IMR-90 (cell line): Measurements from ENCODE around the gene SOX2. TPM values are rescaled to one million over a fixed set of nuclear protein-coding genes. Genes with fewer than 3 reads are reported as not detected.

Experiments
- ATAC-seq: fragments of 200-7000 bp; cut with Tn5 transposase; 2 replicates; pipeline ENCODE4 v1.9.1; 2020; ENCODE audit warnings: low read depth, mild to moderate bottlenecking, moderate library complexity
- BruUV-seq: library from RNA; stranded (reverse); fragments of 400-500 nt; replicated peaks from 2 replicates; lab custom pipeline; 2021; lab: Mats Ljungman, UMichigan
- CTCF ChIA-PET: fragments of 300-600 bp; formaldehyde crosslinking; extraction: SDS; loops from one replicate; lab custom pipeline; 2021; ENCODE audit warnings: antibody characterized with exemption; lab: Yijun Ruan, JAX
- POLR2A ChIA-PET: fragments of 300-600 bp; sonication (Branson Sonifier 250); formaldehyde crosslinking; loops from one replicate; lab custom pipeline; 2022; ENCODE audit warnings: antibody characterized with exemption; ENCODE audit not compliant: unreplicated experiment; lab: Charles Lee
- DNase-seq: peaks from one replicate; pipeline ENCODE4 v3.0.0; 2013
- H2AFZ ChIP-seq: replicated peaks from 2 replicates; pipeline ENCODE3; 2013; ENCODE audit warnings: low read length, mild to moderate bottlenecking; ENCODE audit not compliant: poor library complexity
- H2AK5ac ChIP-seq: 2 replicates; pipeline ENCODE4 v1.6.1; 2013; ENCODE audit warnings: low read depth, low read length, inconsistent platforms
- H2AK9ac ChIP-seq: replicated peaks from 2 replicates; pipeline ENCODE3; 2013; ENCODE audit warnings: mild to moderate bottlenecking, low read depth, low read length, moderate library complexity; ENCODE audit not compliant: poor library complexity
- H2BK120ac ChIP-seq: 2 replicates; pipeline ENCODE4 v1.6.1; 2013; ENCODE audit warnings: low read depth, low read length, inconsistent platforms
- H2BK15ac ChIP-seq: 3 replicates; pipeline ENCODE4 v1.6.1; 2013; ENCODE audit warnings: low read depth, low read length, inconsistent platforms
- H2BK20ac ChIP-seq: 2 replicates; pipeline ENCODE4 v1.6.1; 2013; ENCODE audit warnings: low read depth, mild to moderate bottlenecking, inconsistent platforms, low read length, moderate library complexity
- H2BK5ac ChIP-seq: 2 replicates; pipeline ENCODE4 v1.6.1; 2013; ENCODE audit warnings: mild to moderate bottlenecking, low read depth, low read length, inconsistent platforms; ENCODE audit not compliant: poor library complexity, severe bottlenecking
- H3K14ac ChIP-seq: replicated peaks from 2 replicates; pipeline ENCODE4 v1.6.1; 2013; ENCODE audit warnings: low read depth, low read length, inconsistent platforms
- H3K18ac ChIP-seq: 2 replicates; pipeline ENCODE4 v1.6.1; 2013; ENCODE audit warnings: low read depth, low read length, control low read depth
- H3K23ac ChIP-seq: 2 replicates; pipeline ENCODE4 v1.6.1; 2013; ENCODE audit warnings: low read depth, low read length, inconsistent platforms
- H3K27ac ChIP-seq: 2 replicates; pipeline ENCODE4 v1.5.1; 2013; ENCODE audit warnings: mild to moderate bottlenecking, control low read depth, low read length; ENCODE audit not compliant: insufficient read depth
- H3K27me3 ChIP-seq: 2 replicates; pipeline ENCODE4 v1.6.1; 2013; ENCODE audit warnings: low read length; ENCODE audit not compliant: control insufficient read depth, insufficient read depth
- H3K36me3 ChIP-seq: 2 replicates; pipeline ENCODE4 v1.6.1; 2013; ENCODE audit warnings: low read length, mixed read lengths; ENCODE audit not compliant: control insufficient read depth, insufficient read depth
- H3K4ac ChIP-seq: 2 replicates; pipeline ENCODE4 v1.6.1; 2013; ENCODE audit warnings: low read depth, low read length, inconsistent platforms
- H3K4me1 ChIP-seq: 2 replicates; pipeline ENCODE4 v1.6.1; 2013; ENCODE audit warnings: low read length, mixed read lengths; ENCODE audit not compliant: control insufficient read depth, insufficient read depth
- H3K4me2 ChIP-seq: 2 replicates; pipeline ENCODE4 v1.6.1; 2013; ENCODE audit warnings: low read depth, mild to moderate bottlenecking, control low read depth, low read length, moderate library complexity
- H3K4me3 ChIP-seq: 2 replicates; pipeline ENCODE4 v1.5.1; 2013; ENCODE audit warnings: low read depth, mild to moderate bottlenecking, control low read depth, low read length, moderate library complexity; ENCODE audit not compliant: insufficient read depth
- H3K56ac ChIP-seq: 2 replicates; pipeline ENCODE4 v1.6.1; 2013; ENCODE audit warnings: low read length, inconsistent platforms; ENCODE audit not compliant: insufficient read depth; ENCODE audit errors: extremely low read depth
- H3K79me1 ChIP-seq, 2 experiments: 2 replicates each; pipeline ENCODE4 v1.6.1; 2013; ENCODE audit warnings: low read length in 2 of 2, inconsistent platforms in 1 of 2, low read depth in 1 of 2
- H3K9ac ChIP-seq: 2 replicates; pipeline ENCODE4 v1.6.1; 2013; ENCODE audit warnings: low read depth, low read length, control low read depth
- H3K9me1 ChIP-seq: 2 replicates; pipeline ENCODE4 v1.6.1; 2013; ENCODE audit warnings: low read length, inconsistent platforms; ENCODE audit not compliant: insufficient read depth
- H3K9me3 ChIP-seq: 2 replicates; pipeline ENCODE4 v1.6.1; 2013; ENCODE audit warnings: low read length; ENCODE audit not compliant: control insufficient read depth, insufficient read depth
- H4K20me1 ChIP-seq: 2 replicates; pipeline ENCODE4 v1.6.1; 2013; ENCODE audit warnings: low read length, inconsistent platforms; ENCODE audit not compliant: insufficient read depth
- H4K5ac ChIP-seq: 2 replicates; pipeline ENCODE4 v1.6.1; 2013; ENCODE audit warnings: mild to moderate bottlenecking, low read depth, low read length, control low read depth
- H4K8ac ChIP-seq, 2 experiments: 2 replicates each; pipeline ENCODE4 v1.6.1; 2013; ENCODE audit warnings: low read depth in 2 of 2, low read length in 2 of 2, control low read depth in 1 of 2, inconsistent platforms in 1 of 2
- H4K91ac ChIP-seq: 2 replicates; pipeline ENCODE4 v1.6.1; 2013; ENCODE audit warnings: low read depth, low read length, inconsistent platforms; ENCODE audit not compliant: insufficient read depth
- CEBPB ChIP-seq: IDR thresholded peaks from 2 replicates; pipeline ENCODE4 v1.6.1; 2012; ENCODE audit warnings: low read depth, low read length, improper control_type of control experiment
- FOS ChIP-seq: fragments of 150-350 bp; IDR thresholded peaks from 2 replicates; pipeline ENCODE4 v1.6.1; 2016; ENCODE audit warnings: low read depth, low read length
- MAFK ChIP-seq: IDR thresholded peaks from 2 replicates; pipeline ENCODE4 v1.6.1; 2012; ENCODE audit warnings: low read depth, low read length, improper control_type of control experiment
- NFE2L2 ChIP-seq: fragments of 150-350 bp; IDR thresholded peaks from 2 replicates; pipeline ENCODE4 v1.6.1; 2016; ENCODE audit warnings: low read depth, mild to moderate bottlenecking, low read length
- POLR2A ChIP-seq: IDR thresholded peaks from 2 replicates; pipeline ENCODE4 v1.6.1; 2012; ENCODE audit warnings: mild to moderate bottlenecking, low read depth, low read length
- RAD21 ChIP-seq: IDR thresholded peaks from 2 replicates; pipeline ENCODE4 v1.6.1; 2012; ENCODE audit warnings: low read length, improper control_type of control experiment
- RCOR1 ChIP-seq: IDR thresholded peaks from 2 replicates; pipeline ENCODE4 v1.6.1; 2012; ENCODE audit warnings: mild to moderate bottlenecking, low read length, improper control_type of control experiment; ENCODE audit not compliant: insufficient replicate concordance
- SMC3 ChIP-seq: fragments of 150-350 bp; IDR thresholded peaks from 2 replicates; pipeline ENCODE4 v1.6.1; 2016; ENCODE audit warnings: low read depth, mild to moderate bottlenecking, antibody characterized with exemption, low read length, moderate library complexity
- WGBS, 2 experiments: methylation state at CpG; one replicate each; pipeline versions ENCODE4 v1.1.5 to v1.1.7; 2013; ENCODE audit warnings: missing lambda C conversion rate in 2 of 2; ENCODE audit not compliant: insufficient read length in 1 of 2; ENCODE audit errors: extremely low coverage in 2 of 2; 5-methylcytosine and 5-hydroxymethylcytosine counted together
- dilution Hi-C: fragments of 300-500 bp; cut with HindIII; formaldehyde crosslinking; loops from one replicate; pipeline ENCODE4 v1.14.3; 2018; ENCODE audit warnings: low sequenced_read_pairs; ENCODE audit not compliant: unreplicated experiment
- in situ Hi-C: fragments of 300-500 bp; cut with MboI; formaldehyde crosslinking; loops from 3 replicates; pipeline ENCODE4 v1.14.3; 2019; ENCODE audit warnings: low sequenced_read_pairs, inconsistent platforms, mixed read lengths
- intact Hi-C: fragments of 100-400 bp; cut with micrococcal nuclease; formaldehyde crosslinking; loops from 2 replicates; pipeline ENCODE4 v1.10.0; 2022
- polyA plus RNA-seq, 3 experiments: library from polyadenylated mRNA; depleted of rRNA; stranded (reverse); fragments of >200 nt; gene quantifications; 2 replicates each; pipeline ENCODE4 v1.2.3, GENCODE V29; 2012; ENCODE audit warnings: low replicate concordance in 1 of 3
- total RNA-seq: library from RNA; depleted of rRNA; stranded (reverse); fragments of >200 nt; gene quantifications from 2 replicates; pipeline ENCODE4 v1.2.3, GENCODE V29; 2012
- TF ChIP-seq, protein P1 (sequence below): fragments of 150-350 bp; IDR thresholded peaks from 2 replicates; pipeline ENCODE4 v1.6.1; 2016; ENCODE audit warnings: low read depth, mild to moderate bottlenecking, low read length, moderate library complexity, borderline replicate concordance
- TF ChIP-seq, protein P2 (sequence below): conservative IDR thresholded peaks from 2 replicates; pipeline ENCODE4 v1.5.1; 2012; ENCODE audit warnings: mild to moderate bottlenecking, low read depth, low read length, improper control_type of control experiment

Gene SOX2
- total and polyA plus RNA-seq, 2 of the 4 experiments (the other 2 are of a cell fraction): not detected

DNA sequence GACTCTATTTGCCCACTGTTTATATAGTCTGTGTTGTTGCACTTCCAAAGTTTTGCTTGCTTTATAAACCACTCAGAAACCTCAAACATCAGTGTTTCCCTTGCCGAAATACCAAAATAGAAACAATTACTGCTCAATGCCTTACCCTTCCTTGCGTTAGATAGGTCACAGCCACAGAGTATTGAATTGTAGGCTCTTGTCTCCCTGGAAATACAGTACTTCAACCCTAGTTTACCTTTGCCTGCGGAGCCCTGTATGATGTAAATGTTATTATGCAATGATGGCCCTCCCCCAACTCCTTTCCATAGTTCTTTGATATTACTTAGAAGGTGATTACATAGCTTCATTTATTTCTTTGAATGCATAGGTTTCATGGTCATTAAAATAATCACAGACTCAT, 44.2 kb downstream of the SOX2 start:
- Histone ChIP-seq H4K5ac (no peak overlapping the region), H3K4ac (no peak overlapping the region), H3K9me1 (no peaks in the 10 kb centered on the region), H3K36me3 (no peaks in the 10 kb centered on the region), H2BK20ac (no peak overlapping the region), H3K18ac (no peak overlapping the region), H3K27ac (no peak overlapping the region), H4K20me1 (no peaks in the 10 kb centered on the region), H3K79me1 (no peaks in the 10 kb centered on the region), H3K4me3 (no peak overlapping the region), H3K14ac (no peak overlapping the region), H3K27me3 (no peaks in the 10 kb centered on the region), H3K56ac (no peak overlapping the region), H2AK5ac (no peak overlapping the region), H2BK5ac (no peak overlapping the region), H4K8ac (no peak overlapping the region), H2BK15ac (no peak overlapping the region), H2AK9ac (no peak overlapping the region), H3K23ac (no peak overlapping the region), H4K91ac (no peak overlapping the region), H2BK120ac (no peak overlapping the region), H2AFZ (no peak overlapping the region), H3K9ac (no peak overlapping the region), H3K9me3 (0 out of 2 replicates have a peak, but pooled peaks cover 3% of the 10 kb centered on the region), H3K4me1 (no peaks in the 10 kb centered on the region), H3K4me2 (no peak overlapping the region)
- in situ Hi-C loops (no loop called here), intact Hi-C loops (no loop called here), dilution Hi-C loops (no loop called here)
- ATAC-seq: no peak
- ChIA-PET POLR2A (no interaction called here), CTCF (no interaction called here)
- TF ChIP-seq RAD21 (no peak), MAFK (no peak), FOS (no peak), POLR2A (no peak), CEBPB (no peak), SMC3 (no peak), RCOR1 (no peak), NFE2L2 (no peak)
- TF ChIP-seq, protein P1, sequence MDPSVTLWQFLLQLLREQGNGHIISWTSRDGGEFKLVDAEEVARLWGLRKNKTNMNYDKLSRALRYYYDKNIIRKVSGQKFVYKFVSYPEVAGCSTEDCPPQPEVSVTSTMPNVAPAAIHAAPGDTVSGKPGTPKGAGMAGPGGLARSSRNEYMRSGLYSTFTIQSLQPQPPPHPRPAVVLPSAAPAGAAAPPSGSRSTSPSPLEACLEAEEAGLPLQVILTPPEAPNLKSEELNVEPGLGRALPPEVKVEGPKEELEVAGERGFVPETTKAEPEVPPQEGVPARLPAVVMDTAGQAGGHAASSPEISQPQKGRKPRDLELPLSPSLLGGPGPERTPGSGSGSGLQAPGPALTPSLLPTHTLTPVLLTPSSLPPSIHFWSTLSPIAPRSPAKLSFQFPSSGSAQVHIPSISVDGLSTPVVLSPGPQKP: no peak
- TF ChIP-seq, protein P2, sequence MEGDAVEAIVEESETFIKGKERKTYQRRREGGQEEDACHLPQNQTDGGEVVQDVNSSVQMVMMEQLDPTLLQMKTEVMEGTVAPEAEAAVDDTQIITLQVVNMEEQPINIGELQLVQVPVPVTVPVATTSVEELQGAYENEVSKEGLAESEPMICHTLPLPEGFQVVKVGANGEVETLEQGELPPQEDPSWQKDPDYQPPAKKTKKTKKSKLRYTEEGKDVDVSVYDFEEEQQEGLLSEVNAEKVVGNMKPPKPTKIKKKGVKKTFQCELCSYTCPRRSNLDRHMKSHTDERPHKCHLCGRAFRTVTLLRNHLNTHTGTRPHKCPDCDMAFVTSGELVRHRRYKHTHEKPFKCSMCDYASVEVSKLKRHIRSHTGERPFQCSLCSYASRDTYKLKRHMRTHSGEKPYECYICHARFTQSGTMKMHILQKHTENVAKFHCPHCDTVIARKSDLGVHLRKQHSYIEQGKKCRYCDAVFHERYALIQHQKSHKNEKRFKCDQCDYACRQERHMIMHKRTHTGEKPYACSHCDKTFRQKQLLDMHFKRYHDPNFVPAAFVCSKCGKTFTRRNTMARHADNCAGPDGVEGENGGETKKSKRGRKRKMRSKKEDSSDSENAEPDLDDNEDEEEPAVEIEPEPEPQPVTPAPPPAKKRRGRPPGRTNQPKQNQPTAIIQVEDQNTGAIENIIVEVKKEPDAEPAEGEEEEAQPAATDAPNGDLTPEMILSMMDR: no peak
- no TSS peak for BruUV-seq
- WGBS, 2 experiments: no CpG with 5 or more reads among the region's 3 CpGs
- DNase-seq: no peak
